T47D (cell line): ENCODE data around the gene ANKRD65.
"Not testable (repeated sequence)": the region's sequence is repeated elsewhere in the genome, so short reads cannot be mapped to it uniquely, and the experiment has no call there.

Source experiments
- DNase-seq, 2 experiments: peaks; one replicate each; pipeline versions ENCODE4 v3.0.0 to v3.0.0-alpha.2; 2011 to 2012; ENCODE audit warnings: low read depth in 1 of 2, low spot score in 1 of 2
- JUND ChIP-seq: IDR thresholded peaks from 2 replicates; pipeline ENCODE4 v1.6.1; 2012; ENCODE audit warnings: low read depth
- in situ Hi-C: cut with HindIII; loops from 2 replicates; pipeline ENCODE4 v1.10.0; 2016; ENCODE audit warnings: low sequenced_read_pairs, low pct_unique_long_range_greater_than_20kb

Gene ANKRD65

DNA sequence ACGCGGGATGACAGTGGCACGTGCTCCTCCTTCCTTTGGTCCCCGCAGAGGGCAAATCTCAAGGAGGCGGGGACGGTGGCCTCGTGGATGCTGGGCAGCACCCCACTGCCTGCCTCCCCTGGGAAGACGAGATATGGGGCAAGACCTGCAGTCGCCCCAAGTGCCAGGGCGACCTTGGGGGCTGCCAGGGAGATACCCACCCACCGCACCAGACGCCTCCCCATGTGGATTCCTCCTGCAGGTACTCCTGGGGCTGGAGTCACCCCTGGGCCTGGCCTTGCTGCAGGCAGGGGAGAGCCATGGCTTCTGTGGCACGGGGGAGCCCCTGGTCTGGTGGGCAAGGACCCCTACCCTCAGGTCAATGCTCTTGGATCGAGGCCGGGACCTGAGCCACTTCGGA, 40.2 kb downstream of the ANKRD65 start:
- DNase-seq, result no peak
- in situ Hi-C loops, result no loop called here

DNA sequence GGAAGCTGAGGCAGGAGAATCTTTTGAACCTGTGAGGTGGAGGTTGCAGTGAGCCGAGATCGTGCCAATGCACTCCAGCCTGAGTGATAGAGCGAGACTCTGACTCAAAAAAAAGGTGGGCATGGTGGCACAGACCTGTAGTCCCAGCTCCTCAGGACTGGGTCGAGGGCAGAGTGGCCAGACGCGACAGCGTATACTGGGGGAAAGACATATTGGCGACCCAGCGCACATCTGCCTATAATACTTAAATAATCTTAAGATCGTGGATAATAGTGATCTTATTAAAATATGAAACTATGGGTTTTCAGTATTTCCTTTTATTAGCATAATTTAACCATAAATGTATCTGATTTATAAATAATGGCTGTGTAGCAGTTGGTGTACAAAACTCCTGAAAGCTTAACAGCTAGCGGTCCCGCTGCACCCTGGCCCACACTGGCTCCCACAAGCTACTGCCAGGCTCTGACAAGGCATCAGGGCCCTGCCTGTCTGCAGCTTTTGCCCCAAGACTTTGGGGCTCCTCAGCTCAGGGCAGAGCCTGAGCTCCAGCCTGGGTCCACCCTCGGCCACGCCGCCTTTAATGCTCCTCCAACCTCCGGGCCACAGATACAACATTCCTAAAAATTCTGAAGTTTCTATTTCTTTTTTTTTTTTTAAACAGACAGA, 43.4 kb downstream of the ANKRD65 start:
- no peak for TF ChIP-seq JUND
- in situ Hi-C loops, result no loop called here
- no peak for DNase-seq

More for the DNA sequence above, 40.2 kb downstream of the ANKRD65 start:
- TF ChIP-seq JUND, result no peak

DNA sequence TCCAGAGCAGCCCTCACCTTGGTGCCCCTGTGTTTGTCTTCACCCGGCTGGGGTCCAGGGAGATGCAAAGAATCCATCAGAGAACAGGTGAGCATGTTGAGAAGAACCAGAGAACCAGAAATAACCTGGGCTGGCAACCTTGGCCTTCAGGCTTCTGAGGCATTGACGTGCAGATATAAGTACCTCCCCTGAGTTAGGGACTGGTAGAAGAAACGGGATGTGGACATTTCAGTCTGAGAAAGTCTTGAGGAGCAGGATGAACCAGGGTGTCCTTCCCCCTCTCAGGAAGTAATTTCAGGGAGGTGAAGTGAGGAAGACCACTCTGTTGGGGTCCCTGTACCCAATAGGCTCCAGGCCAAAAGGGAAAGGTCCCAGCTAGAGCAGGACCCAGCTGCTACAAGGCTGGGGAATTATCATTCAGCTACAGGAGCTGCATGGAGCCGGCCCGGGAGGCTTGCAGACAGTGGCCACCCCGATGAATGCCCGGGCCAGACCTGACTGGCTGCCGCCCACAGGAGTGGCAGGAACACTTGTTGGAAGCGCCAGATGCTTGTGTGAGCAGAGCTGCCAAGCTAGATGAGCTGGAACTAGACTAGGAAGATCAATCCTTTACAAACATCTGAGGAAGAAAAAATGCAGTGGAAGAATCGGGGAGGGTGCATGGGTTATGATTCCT, 44.4 kb downstream of the ANKRD65 start:
- in situ Hi-C loops, result no loop called here
- DNase-seq, result no peak
- no peak for TF ChIP-seq JUND

DNA sequence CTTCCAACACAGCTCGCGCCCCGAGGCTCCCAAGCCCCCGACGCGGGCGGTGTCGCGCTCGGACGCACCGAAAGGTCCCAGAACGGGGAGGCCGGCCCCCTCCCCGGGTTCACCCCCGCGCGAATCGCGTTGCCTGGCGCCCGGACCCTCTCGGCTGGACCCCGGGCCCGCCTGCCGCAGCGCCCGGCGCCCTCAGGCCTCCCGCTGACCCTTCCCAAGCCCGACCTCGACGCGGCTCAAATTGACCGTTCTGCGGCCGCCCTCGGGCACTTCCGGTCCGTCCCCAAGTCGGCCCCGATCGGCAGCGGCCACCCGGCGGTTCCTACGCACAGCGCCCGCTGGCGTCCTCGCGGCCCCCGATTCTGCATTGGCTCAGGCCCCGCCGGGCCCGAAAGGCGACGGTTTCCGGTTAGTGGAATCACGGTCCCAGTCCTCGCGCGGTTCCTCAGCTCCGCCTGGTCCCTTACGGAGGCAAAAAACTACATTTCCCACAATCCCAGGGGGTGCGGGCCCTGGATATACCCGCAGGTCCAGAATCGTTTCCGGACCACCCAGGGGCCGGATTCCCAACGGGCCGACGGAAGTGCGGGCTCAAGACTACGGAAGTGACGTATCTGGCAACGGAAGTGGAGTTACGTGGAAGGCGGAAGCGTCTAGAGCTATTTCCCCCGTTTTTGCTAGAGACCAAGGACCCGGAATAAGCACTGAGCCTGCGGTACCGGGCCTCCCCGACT, 46.0 kb downstream of the ANKRD65 start, which contains the start of gene AURKAIP1:
Gene AURKAIP1 (minus strand): TSS at position 279 of the 734 bp plus-strand sequence. CDS start 451 bp downstream, outside the sequence.
- in situ Hi-C loops, result no loop called here
- DNase-seq, result peak; percentile 90 to 99
- TF ChIP-seq JUND, result no peak

DNA sequence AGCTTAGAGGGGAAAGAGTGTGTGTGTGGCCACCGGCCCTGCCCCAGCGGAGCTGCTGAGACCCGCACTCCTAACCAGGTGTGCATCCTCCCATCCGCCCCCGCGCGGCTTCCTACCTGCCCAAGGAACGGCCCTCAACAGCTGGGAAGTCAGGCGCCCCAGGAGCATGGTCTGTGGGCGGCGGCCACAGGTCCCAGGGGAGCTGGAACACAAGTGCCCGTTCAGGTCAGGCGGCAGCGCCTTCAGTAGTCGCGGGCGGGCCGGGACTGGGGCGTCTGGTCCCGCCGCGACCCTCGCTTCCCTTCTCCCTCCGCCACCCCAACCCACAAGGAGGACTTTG, 46.5 kb downstream of the ANKRD65 start:
- DNase-seq, result no peak
- in situ Hi-C loops, result no loop called here
- no peak for TF ChIP-seq JUND

DNA sequence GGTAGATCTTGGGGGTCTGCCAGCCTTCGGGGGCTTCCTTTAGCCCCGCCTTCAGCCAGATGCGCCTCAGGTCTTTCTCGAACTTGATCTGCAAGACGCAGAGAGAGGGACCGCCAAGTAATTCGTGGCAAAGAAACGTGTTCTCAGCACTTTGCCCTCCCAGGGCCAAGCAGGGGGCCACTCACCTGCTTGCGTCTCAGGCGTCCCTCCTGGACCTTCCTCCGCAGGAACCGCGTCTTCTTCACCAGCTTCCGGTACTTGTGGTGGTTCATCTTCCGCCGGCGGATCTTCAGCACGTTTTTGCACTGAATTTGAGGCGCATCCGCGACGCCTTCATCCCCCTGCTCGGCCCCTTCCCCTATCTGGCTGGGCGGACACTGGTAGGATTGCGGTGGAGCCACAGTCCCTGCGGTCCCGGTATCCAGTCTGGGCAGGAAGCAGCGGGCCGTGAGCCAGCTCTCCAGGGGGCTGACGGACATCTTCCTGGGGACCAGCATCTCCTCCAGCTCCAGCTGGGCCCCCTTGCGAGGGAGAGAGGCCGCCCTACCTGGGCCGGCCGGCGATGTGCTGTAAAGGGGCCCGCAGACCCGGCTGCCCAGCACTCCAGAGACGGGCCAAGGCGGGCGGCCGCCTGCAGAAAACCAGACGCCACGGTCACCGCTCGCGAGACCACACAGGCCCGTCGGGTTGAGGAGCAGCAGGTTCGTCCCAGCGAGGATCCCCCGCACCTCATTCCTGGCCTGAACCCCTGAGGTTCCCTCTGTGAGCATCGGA, 47.1 kb downstream of the ANKRD65 start:
- no peak for TF ChIP-seq JUND
- no peak for DNase-seq
- in situ Hi-C loops, result no loop called here

DNA sequence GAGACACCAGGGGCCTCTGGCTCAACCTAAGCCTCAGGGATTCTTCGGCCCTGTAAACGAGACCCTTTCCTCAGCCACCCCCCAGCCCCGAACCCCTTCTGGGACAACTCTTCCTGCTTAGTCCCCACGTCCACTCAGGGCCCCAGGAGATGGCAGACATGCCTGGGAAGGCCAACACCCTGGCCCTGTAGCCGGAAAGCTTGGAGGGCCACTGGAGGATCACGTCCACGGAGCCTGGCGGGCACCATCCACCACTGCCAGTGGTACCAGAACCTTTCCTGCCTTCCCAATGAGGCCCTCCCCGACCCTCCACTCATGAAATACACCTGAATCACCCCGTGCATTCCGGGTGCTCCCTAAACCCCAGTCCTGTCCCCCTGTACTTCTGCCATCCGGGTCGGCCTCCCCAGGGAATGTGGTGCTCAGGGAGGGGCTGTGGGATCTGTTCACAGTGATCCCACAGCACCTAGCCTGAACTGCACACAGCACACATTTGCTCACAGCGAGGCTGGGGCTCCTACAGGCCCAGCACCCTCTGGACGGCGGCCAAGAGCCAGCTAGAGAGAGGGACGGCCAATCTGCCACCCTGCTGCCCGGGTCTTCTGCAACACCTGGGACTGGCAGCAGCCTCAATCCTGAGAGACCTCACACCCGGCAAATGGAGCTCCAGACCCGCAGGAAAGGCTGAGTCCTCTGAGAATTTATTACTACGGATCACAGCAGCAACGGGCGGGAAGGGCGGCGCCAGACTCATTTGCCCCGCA, 47.8 kb downstream of the ANKRD65 start:
- in situ Hi-C loops, result no loop called here
- TF ChIP-seq JUND, result no peak

DNA sequence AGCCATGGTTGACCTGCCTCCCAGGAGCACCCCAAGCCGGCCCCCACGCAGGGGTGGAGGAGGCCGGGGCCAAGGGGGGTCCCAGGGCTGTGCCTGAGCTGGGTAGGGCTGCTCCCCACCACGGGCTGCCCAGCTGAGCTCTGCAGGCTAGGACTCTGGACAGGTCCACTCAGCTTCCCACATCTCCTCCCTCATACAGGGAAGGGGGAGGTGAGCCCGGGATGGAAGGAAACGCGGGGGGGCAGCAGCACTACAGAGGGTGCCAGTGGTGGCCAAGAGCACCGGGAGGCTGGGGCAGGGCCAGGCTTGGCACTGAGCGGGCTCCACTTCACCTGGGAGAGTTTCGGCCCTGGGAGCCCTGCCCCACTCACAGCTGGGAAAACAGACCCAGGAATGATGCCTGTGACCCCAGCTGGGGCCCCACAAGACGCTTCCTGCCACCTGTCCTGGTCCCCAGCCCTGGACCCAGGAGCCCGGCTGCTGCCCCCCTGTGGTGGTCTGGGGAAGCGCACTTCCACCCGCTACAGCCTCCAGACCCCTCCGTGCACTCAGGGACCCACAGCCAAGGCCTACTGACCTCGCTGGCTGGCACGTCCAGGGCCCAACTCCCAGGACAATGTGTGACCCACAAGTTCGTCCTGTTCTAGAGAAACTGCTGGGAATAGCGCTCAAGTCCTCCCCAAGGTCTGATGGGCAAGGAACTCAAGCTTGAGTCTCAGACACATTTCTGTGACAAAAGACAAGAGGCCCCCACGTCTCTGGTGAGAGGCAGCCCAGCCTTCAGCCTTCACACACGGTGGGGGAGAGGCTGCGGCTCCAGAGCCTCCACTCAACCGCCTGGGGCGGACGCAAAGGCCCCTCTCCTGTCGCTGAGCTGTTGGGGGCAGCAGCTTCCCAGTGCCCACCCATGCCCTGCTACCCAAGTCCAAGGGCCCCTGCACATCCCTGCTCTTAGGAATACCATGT, 49.0 kb downstream of the ANKRD65 start:
- in situ Hi-C loops, result no loop called here
- peak in 1 of 2 experiments; percentile 60 for DNase-seq
- no peak for TF ChIP-seq JUND

More for the DNA sequence above, 47.8 kb downstream of the ANKRD65 start:
- no peak for DNase-seq

DNA sequence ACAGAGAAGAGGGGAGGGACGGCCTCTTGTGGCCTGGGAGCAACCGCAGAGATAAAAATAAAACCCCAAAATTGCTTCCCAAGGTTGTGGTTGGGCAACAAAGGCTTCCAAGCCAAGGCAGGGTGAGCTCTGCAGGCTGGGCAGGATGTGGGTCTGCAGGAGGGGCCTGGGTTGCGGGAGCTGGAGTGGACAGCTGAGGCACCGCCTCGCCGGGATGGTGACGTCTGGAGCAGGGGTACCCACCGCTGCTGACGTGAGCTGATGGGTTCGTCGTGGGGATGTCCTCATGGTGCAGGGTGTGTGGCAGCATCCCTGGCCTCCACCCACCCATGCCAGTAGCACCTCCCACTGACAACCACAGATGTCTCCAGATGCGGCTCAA, 49.7 kb downstream of the ANKRD65 start:
- in situ Hi-C loops, result no loop called here
- DNase-seq, result no peak
- TF ChIP-seq JUND, result no peak

DNA sequence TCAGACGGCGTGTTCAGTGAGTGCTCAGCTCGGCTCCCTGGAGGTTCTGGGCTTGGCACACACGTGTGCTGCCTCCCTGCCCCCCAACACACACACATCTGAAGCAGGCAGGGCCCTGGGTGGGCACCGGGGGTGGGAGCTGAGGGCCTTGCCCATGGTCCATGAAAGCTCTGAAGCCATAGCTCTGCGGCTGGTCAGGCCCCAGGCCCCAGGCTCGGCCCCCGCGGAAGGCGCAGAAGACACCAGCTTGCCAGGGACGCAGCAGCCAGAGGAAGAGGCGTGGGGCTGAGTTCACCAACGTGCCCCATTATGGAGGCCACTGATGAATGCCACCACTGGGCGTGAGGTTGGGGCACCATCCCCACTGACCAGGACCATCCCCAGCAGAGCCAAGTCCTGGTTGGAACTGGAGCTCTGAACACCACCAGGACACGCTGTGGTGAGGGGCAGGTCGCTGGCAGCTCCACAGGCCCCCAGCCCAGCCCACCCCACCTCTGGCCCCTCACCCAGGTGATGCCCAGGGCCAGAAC, 50.2 kb downstream of the ANKRD65 start:
- in situ Hi-C loops, result no loop called here
- no peak for TF ChIP-seq JUND
- DNase-seq, result no peak

DNA sequence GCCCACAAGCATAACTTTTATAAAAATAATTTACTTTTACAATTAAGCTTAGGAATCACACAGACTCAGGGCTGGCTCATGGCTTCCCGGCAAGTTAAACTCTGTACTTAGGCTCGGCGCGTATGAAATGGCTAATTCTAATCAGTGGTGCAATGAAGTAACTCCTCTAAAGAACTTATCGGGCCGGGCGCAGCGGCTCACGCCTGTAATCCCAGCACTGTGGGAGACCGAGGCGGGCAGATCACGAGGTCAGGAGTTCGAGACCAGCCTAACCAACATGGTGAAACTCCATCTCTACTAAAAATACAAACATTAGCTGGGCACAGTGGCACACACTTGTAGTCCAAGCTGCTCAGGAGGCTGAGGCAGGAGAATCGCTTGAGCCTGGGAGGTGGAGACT, 51.0 kb downstream of the ANKRD65 start:
- in situ Hi-C loops, result not testable (repeated sequence)

More for the DNA sequence above, 51.0 kb downstream of the ANKRD65 start:
- DNase-seq, result not testable (repeated sequence)
